IPS-18a (cell line): ENCODE measurements around the gene MAB21L3.

ENCODE experiments used
- H3K27ac ChIP-seq: one replicate; pipeline ENCODE4 v1.5.1; 2013; ENCODE audit warnings: low read length
- H3K27me3 ChIP-seq: one replicate; pipeline ENCODE4 v1.6.1; 2013; ENCODE audit warnings: mild to moderate bottlenecking, low read length; ENCODE audit not compliant: control insufficient read depth, insufficient read depth
- H3K36me3 ChIP-seq: one replicate; pipeline ENCODE4 v1.6.1; 2013; ENCODE audit warnings: low read depth, low read length; ENCODE audit not compliant: control insufficient read depth
- H3K4me1 ChIP-seq: one replicate; pipeline ENCODE4 v1.6.1; 2013; ENCODE audit warnings: low read depth, low read length; ENCODE audit not compliant: control insufficient read depth
- H3K4me3 ChIP-seq: one replicate; pipeline ENCODE4 v1.5.1; 2013; ENCODE audit warnings: low read length
- H3K9ac ChIP-seq: one replicate; pipeline ENCODE4 v1.6.1; 2013; ENCODE audit warnings: mild to moderate bottlenecking, low read length, moderate library complexity
- H3K9me3 ChIP-seq: one replicate; pipeline ENCODE4 v1.6.1; 2013; ENCODE audit warnings: low read depth, low read length; ENCODE audit not compliant: control insufficient read depth

The MAB21L3 gene

GRCh38 chr1:116110567-116111523, at the start of gene MAB21L3:
Gene MAB21L3 (plus strand): TSS chr1:116111399. CDS start chr1:116112616, 1,217 bp downstream.
- no peak within 1 kb of the TSS for H3K4me3 ChIP-seq
- H3K4me1 ChIP-seq: no peaks in the 10 kb centered on the region
- H3K36me3 ChIP-seq: no peaks in the 10 kb centered on the region
- H3K27me3 ChIP-seq: no peaks in the 10 kb centered on the region
- no peak within 1 kb of the TSS for H3K27ac ChIP-seq
- H3K9me3 ChIP-seq: no peaks in the 10 kb centered on the region
- H3K9ac ChIP-seq: no peak within 1 kb of the TSS

- Histone ChIP-seq H3K4me3 (no peak overlapping the region), H3K9ac (no peak overlapping the region), H3K36me3 (no peaks in the 10 kb centered on the region), H3K27ac (no peak overlapping the region), H3K4me1 (no peaks in the 10 kb centered on the region), H3K9me3 (peaks cover 3% of the 10 kb centered on the region), H3K27me3 (no peaks in the 10 kb centered on the region)
Measured at GRCh38 chr1:116062201-116062600, 49.0 kb upstream of the MAB21L3 start.

GRCh38 chr1:116064616-116065015, 46.6 kb upstream of the MAB21L3 start:
- no peak overlapping the region for H3K9ac ChIP-seq
- no peaks in the 10 kb centered on the region for H3K4me1 ChIP-seq
- no peaks in the 10 kb centered on the region for H3K36me3 ChIP-seq
- H3K9me3 ChIP-seq: no peaks in the 10 kb centered on the region
- no peak overlapping the region for H3K4me3 ChIP-seq
- H3K27me3 ChIP-seq: no peaks in the 10 kb centered on the region
- no peak overlapping the region for H3K27ac ChIP-seq

- Histone ChIP-seq H3K4me3 (no peak overlapping the region), H3K27ac (no peak overlapping the region), H3K9me3 (no peaks in the 10 kb centered on the region), H3K4me1 (no peaks in the 10 kb centered on the region), H3K9ac (no peak overlapping the region), H3K36me3 (no peaks in the 10 kb centered on the region), H3K27me3 (no peaks in the 10 kb centered on the region)
Measured at GRCh38 chr1:116066868-116067565, 44.2 kb upstream of the MAB21L3 start.

GRCh38 chr1:116067566-116067890, 43.7 kb upstream of the MAB21L3 start:
- Histone ChIP-seq H3K9me3 (no peaks in the 10 kb centered on the region), H3K27me3 (no peaks in the 10 kb centered on the region), H3K9ac (no peak overlapping the region), H3K27ac (no peak overlapping the region), H3K4me1 (no peaks in the 10 kb centered on the region), H3K4me3 (no peak overlapping the region), H3K36me3 (no peaks in the 10 kb centered on the region)

GRCh38 chr1:116075575-116075974, 35.6 kb upstream of the MAB21L3 start:
- H3K36me3 ChIP-seq: no peaks in the 10 kb centered on the region
- no peak overlapping the region for H3K4me3 ChIP-seq

GRCh38 chr1:116075990-116076389, 35.2 kb upstream of the MAB21L3 start:
- Histone ChIP-seq H3K27me3 (no peaks in the 10 kb centered on the region), H3K27ac (no peak overlapping the region), H3K9ac (no peak overlapping the region), H3K4me3 (no peak overlapping the region), H3K4me1 (no peaks in the 10 kb centered on the region), H3K36me3 (no peaks in the 10 kb centered on the region), H3K9me3 (no peaks in the 10 kb centered on the region)

More at GRCh38 chr1:116075575-116075974, 35.6 kb upstream of the MAB21L3 start:
- Histone ChIP-seq H3K9me3 (no peaks in the 10 kb centered on the region), H3K4me1 (no peaks in the 10 kb centered on the region), H3K27me3 (no peaks in the 10 kb centered on the region), H3K9ac (no peak overlapping the region), H3K27ac (no peak overlapping the region)

- H3K27ac ChIP-seq: no peak overlapping the region
- H3K27me3 ChIP-seq: no peaks in the 10 kb centered on the region
- H3K9me3 ChIP-seq: no peaks in the 10 kb centered on the region
- no peaks in the 10 kb centered on the region for H3K4me1 ChIP-seq
- H3K4me3 ChIP-seq: no peak overlapping the region
- no peaks in the 10 kb centered on the region for H3K36me3 ChIP-seq
- H3K9ac ChIP-seq: no peak overlapping the region
Measured at GRCh38 chr1:116076831-116077230, 34.4 kb upstream of the MAB21L3 start.

GRCh38 chr1:116078699-116079223, 32.4 kb upstream of the MAB21L3 start:
- no peak overlapping the region for H3K4me3 ChIP-seq
- H3K36me3 ChIP-seq: no peaks in the 10 kb centered on the region
- no peaks in the 10 kb centered on the region for H3K9me3 ChIP-seq
- H3K27me3 ChIP-seq: no peaks in the 10 kb centered on the region
- no peak overlapping the region for H3K27ac ChIP-seq
- no peaks in the 10 kb centered on the region for H3K4me1 ChIP-seq
- no peak overlapping the region for H3K9ac ChIP-seq

GRCh38 chr1:116087628-116088027, 23.6 kb upstream of the MAB21L3 start:
- no peak overlapping the region for H3K4me3 ChIP-seq
- no peak overlapping the region for H3K9ac ChIP-seq

GRCh38 chr1:116089870-116090269, 21.3 kb upstream of the MAB21L3 start:
- no peaks in the 10 kb centered on the region for H3K36me3 ChIP-seq
- H3K4me3 ChIP-seq: no peak overlapping the region

More at GRCh38 chr1:116087628-116088027, 23.6 kb upstream of the MAB21L3 start:
- Histone ChIP-seq H3K4me1 (no peaks in the 10 kb centered on the region), H3K27me3 (no peaks in the 10 kb centered on the region), H3K27ac (no peak overlapping the region), H3K36me3 (no peaks in the 10 kb centered on the region), H3K9me3 (no peaks in the 10 kb centered on the region)

More at GRCh38 chr1:116089870-116090269, 21.3 kb upstream of the MAB21L3 start:
- Histone ChIP-seq H3K9me3 (no peaks in the 10 kb centered on the region), H3K27me3 (no peaks in the 10 kb centered on the region), H3K27ac (no peak overlapping the region), H3K9ac (no peak overlapping the region), H3K4me1 (no peaks in the 10 kb centered on the region)
